ENCODE results near the gene KRT1. TPM values are rescaled to one million over a fixed set of nuclear protein-coding genes. Genes with fewer than 3 reads are reported as not detected.

KRT1 gene
- total RNA-seq, 1 donor from 2014 or later, result not detected

DNA sequence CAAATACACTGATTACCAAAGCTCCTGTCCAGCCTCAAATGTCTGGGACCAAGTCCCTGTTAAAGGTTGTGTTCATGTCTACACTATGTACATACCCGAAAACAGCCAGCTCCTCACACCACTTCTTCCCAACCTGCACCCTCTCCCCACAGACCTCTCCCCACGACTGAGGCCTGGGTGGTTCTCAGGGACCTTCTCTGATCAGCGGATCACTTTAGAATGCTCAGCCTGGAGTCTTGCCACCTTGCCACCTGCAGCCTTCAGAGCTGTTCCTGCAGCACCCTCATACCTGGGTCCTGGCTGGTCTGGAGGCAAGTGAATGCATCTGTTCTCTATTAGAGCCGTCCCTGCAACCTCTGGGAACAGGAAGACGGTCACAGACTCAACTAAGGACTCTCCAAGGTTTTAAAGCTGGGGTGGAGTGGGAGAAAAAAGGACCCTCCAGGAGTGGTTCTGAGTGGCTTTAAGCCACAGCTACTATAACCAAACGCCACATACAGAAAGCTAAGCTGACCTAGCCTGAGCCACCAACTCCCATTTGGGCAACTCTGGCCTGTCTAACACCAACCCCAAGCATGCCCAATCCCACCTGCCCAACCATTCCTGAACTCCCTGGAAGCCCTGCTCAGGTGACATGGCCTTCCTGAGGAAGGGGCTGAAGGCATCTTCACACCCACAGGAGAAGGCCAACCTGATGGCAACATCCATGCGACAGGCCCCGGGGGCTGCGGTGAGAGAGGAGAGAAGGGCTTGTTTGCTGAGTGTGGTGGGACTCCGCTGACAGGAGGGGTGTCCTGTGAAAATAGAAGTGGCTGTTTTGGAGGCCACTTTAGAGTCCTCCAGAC, 36.8 kb downstream of the KRT1 start:
- DNase-seq (ENCODE audit: low spot score) (peak; percentile 33), ATAC-seq (no peak)

DNA sequence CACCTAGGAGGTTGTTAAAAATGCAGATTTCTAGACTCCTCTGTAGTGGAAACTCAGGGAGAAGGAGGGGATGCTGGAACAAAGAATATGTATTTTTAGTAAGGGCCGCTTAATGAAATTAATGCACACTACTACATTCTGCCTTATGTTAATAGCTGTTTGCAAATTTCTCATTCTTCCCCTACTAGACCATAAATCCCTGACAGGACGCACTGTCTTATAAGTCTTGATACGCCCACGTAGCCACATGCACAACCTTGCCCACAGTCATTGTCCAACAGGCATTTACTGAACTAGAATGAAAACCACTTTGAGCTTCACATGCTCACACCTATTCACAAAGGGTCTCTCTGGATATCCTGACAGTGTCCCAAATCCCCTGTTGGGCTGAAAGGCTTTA, 38.7 kb downstream of the KRT1 start:
- DNase-seq (ENCODE audit: low spot score) (peak; percentile 3), ATAC-seq (no peak)

DNA sequence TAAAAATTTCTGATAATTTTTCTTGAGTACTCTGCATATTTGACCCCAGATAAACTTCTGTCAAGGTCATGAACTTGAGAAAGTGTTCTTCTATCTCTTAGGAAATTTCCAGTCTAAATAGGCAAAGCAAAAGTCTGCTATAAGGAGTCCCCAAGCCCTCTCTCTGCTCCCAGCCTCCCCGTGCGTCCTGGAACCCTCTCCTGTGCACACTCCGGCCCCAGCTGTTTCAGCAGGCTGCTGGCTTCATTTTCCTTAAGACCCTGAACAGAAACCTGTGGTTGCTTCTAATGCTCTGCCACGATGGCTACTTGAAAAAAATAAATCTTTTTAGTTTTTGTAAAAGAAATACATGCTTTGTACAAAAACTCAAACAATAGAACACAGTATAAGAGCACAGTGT, 42.9 kb downstream of the KRT1 start:
- ATAC-seq (no peak), DNase-seq (ENCODE audit: low spot score) (peak; percentile 11)

DNA sequence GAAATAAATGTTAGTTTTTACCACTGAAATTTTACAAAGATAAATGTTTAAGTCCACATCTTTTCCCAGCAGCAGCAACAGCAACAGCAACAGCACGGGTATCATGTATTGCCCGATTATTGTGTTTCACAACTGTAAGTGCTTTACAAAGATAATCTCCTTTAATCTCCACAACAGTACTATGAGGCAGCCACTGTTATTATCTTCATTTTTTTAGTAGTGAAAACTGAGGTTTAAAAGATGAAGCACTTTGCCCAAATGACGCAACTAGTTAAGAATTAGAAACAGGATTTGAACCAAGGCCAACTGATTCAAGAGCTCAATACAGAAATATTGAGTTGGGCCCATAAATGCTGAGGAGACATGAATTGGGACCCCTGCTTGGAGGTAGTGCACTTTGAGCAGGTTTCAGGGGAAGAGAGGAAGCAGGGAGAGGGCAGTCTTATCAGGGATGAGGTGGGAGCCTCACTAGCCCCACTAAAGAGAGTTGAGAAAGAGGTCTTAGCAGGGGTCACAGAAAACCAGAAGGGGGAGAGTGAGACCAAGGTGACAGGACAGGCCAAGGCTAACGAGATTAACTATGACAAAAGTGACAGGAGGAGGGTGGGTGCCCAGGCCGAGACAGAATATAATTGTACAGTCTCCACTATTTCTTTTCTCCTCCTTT, 43.5 kb downstream of the KRT1 start:
- ATAC-seq (no peak), DNase-seq (ENCODE audit: low spot score) (peak; percentile 1)

DNA sequence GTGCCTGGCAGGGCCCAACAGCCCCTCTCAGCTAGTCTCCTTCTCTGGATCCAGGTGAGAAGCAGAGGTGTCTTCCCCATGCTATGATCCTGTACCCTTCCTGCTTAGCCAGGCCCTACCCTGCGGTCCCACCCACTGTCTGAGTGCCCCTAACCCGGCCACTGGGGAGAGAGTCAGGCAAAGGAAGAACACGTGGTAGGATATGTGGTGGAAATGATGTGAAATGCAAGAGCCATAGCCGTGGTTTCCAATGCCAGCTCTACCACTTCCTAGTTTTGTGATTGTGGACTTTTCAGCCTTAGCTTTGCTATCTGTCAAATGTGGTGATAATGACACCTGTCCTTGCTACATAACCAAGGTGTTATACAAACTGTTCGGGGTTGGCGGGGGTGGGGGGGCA, 44.0 kb downstream of the KRT1 start:
- ATAC-seq (no peak), DNase-seq (ENCODE audit: low spot score) (peak; percentile 33)

DNA sequence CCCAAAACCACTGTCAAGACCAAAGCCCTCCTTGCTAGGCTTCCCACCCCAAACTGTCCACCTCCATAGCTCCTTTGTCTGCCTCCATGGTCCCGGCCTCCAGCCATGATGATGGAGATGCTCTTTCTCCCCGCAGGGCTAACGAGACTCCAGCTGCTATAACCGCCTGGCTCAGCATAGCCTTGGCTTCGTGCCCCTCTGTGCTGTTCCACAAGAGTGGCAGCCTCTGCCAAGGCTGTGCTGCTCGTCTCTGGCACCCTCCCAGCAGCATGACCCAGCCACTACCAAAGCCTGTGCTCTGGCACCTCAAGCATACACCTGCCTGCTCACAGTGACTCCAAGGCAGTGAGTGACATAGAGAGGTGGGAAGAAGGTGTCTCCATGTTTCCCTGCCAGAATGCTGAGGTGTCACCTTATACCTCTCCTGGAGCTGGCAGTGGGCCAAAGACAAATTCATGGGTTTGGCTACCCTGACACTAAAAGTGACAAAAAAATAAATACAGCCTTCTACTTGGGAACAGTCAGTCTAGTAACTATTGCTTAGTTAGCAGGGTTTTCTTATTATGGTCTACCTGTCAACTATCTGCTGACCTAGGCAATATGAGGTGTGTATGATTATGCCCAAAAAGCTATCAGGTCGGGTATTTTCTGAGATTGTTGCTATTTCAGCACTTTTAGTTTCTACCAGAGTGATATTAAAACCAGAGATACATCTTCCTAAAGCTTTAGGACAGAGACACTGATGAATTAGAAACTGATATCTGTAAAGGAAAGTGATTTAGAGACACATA, 45.7 kb downstream of the KRT1 start:
- DNase-seq (ENCODE audit: low spot score) (peak; percentile 83), ATAC-seq (peak; percentile 97)

DNA sequence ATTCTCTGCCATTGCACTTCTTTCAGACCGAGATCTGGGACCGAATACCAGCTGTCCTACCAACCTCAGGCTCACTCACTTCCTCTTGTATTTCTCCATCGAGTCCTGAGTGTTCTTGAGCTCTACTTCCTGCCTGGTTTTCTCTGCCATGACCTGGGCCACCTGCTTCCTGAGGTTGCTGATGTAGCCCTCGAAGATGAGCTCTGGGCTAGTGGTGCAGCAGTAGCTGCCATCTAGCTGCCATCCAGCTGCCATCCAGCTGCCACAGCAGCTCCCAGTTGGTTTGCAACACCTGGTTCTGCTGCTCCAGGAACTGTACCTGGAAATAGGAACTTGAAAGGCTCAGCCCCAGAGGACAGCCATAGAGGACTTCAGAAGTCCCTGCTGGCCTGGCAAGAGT, 46.8 kb downstream of the KRT1 start:
- ATAC-seq, result no peak
- DNase-seq (ENCODE audit: low spot score), result peak; percentile 21

DNA sequence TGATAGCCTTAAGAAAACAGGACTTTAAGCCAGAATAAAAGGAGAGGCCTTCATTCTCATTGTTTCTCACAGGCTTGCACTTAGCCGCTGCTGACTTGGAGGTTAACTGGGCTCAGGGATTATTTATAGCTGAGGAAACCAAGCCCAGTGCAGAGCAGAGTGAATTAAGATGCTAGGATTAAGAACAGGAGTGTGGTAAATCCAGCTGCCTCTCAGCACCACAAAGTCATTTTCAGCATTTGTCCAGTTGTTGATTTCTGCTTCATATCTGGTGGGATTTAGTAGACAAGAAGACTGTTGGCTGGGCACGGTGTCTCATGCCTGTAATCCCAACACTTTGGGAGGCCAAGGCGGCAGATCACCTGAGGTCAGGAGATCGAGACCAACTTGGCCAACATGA, 47.6 kb downstream of the KRT1 start:
- no peak for ATAC-seq
- peak; percentile 6 for DNase-seq (ENCODE audit: low spot score)

DNA sequence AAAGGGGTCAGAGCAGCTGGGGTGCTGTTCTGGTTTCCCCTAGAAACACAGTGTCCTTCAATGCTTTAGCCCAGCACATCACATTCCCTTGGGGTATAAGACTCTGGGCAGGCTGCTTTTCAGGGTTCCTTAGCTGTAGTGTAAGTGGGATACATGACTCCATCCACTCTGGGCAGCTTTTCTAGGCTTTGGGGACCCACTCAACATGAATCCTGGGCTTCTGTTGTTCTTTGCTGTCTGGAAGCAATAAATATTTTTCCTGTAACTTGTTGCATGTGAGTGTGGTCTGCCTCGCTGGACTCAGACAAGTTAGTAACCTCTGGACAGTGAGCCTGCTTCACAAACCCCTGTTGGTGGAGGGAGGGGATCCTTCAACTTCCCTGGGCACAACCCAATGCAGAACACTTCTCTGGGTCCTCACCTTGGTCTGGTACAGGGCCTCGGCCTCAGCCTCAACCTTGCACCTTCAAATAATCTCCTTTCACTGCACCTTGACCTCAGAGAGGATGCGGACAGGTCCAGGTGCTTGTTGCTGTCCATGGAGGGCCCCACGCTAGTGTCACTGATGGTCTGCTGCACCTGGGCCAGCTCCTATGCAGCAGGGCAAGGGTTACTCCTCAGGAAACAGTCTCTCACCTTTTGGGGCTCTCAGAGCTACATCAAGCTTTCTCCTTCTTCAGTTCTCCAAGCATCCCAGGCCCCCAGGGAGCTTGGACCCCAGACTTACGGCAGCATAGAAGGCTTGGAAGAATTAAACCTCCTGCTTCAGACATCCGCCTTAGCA, 48.3 kb downstream of the KRT1 start:
- no peak for ATAC-seq
- peak; percentile 28 for DNase-seq (ENCODE audit: low spot score)

DNA sequence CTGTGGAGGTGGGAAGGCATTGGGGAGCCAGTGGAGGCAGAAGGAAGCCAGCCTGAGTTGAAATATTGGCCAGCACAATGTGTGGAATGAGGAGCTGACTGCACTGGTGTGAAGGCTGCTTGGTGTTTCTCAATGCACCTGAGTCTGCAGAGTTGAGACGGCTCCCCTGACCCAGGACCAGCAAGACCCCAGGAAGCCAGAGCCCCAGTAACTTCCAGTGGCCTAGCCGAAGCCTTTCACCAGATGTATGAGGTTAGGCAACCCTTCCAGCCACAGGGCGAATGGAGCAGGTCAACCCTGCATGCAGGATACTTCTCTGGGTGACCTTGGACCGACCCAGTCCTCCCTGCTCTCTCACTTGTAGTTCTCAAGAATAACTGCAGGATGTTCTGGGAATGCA, 48.9 kb downstream of the KRT1 start:
- peak; percentile 18 for DNase-seq (ENCODE audit: low spot score)
- ATAC-seq, result no peak

DNA sequence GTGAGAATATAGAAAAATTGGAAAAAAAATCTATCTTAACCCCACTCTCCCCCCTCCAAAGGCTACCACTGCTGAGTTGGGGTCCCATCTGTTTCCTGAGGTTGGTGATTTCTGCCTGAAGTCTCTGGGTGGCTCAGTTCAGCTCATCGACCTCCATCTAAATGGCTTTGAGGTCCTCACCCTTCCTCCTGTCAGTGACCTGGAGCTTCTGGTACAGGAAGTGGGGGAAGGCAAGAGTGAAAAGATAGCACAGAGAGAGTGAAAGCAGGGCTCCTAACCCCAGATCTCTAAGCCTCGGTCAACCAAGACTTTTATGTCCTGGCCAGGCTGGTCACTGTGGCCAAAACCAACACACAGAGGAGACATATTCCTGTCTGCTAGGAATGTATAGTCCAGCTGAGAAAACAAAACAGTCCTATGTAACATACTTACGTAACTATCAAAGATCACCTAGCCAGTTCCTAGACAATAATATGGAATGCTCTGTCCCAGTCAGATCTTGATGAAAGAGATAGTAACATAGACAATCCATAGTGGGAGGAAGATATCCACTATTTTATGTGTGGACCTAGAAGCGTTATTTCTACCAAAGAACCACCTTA, 49.5 kb downstream of the KRT1 start:
- peak; percentile 7 for DNase-seq (ENCODE audit: low spot score)
- ATAC-seq, result no peak

DNA sequence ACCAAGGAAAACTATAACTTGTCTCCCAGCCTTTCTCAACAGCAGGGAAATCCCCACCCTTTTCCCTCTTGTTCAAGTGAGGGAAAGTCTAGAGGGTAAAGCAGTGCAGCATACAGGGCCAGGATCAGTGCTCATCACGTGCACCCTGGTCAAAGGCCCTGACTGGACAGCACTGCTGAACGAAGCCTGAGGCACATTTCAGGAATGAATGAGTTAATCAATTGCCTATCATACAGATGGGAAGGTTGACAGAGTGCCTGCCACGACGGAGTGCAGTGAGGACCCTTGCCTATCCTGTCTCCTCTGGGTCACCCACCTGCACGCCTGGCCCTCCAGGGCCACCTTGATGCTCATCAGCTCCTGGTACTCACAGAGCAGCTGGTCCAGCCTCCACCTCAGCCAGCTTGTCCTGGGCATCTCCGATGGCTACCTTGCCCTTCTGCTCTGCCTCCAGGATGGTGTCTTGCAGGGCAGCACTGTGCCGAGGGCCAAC, 50.2 kb downstream of the KRT1 start:
- DNase-seq (ENCODE audit: low spot score) (peak; percentile 33), ATAC-seq (no peak)

DNA sequence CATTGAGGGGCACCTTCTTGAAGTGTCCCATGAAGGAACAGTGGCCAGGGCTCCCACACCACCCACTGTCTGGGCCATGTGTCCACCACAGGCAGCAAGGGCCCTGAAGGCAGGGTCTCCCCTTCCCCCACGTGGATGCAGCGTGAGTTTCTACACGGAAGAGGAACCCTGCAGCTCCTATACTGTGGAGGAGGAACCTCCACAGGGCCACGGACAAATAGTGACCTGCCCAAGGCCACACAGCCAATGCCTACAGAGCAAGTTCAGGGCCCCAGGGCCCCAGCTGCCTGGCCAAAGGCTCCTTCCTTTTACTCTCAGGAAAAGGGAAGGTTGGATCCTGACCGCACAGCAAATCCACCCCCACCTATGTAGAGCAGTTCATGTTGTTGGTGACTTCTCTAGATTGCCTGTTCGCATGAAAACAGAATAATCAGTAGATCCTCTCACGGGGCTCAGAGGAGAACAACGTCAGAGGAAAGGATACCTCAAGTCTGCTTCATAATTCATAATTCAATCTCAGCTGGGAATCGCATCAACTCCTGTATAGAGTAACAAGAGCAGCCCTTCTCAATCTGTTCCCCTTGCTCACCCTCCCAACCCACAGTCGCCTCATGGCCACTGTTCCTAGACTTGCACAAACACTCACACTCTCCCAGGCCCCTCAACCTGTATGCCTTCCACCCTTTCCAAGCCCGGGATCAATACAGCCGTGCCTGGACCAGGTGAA, 50.8 kb downstream of the KRT1 start:
- DNase-seq (ENCODE audit: low spot score), result peak; percentile 35
- ATAC-seq, result no peak

DNA sequence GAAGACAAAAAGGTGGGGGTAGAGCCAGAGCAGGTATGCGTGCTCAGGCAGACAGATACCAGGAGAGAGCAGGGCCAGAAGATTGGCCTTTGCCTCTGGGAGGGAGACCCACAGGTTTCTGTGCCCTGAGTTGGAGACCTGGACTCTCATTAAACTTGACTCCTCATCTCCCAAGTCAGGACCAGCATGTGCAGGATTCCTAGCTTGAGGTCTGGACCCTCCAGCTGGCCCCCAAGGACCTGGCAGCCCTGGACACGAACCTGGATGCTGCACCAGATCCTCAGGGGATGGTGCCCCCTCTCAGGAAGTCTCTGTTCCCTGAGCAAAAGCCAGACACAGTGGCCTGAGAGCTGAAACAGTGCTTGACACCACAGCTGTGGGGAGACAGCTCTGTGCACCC, 51.4 kb downstream of the KRT1 start:
- peak; percentile 21 for DNase-seq (ENCODE audit: low spot score)
- no peak for ATAC-seq

DNA sequence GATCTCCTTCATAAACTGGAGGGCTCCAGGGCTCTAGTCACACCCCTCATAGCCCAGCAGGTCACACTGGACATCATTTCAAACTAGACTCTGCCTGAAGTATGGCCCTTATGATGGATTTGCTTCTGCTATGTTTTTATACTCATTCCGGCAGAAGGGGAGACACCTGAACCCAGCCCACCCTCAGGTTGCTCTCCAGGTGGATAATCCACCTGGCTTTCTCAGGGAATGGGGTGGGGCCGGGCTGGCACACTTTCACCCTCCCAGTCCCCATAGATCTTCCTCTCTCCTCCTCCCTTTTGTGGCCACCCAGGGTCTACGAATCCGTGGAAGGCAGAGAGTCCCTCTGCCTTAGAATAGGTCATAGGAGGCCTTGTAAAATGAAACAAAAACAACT, 52.1 kb downstream of the KRT1 start:
- DNase-seq (ENCODE audit: low spot score) (peak; percentile 1), ATAC-seq (no peak)

DNA sequence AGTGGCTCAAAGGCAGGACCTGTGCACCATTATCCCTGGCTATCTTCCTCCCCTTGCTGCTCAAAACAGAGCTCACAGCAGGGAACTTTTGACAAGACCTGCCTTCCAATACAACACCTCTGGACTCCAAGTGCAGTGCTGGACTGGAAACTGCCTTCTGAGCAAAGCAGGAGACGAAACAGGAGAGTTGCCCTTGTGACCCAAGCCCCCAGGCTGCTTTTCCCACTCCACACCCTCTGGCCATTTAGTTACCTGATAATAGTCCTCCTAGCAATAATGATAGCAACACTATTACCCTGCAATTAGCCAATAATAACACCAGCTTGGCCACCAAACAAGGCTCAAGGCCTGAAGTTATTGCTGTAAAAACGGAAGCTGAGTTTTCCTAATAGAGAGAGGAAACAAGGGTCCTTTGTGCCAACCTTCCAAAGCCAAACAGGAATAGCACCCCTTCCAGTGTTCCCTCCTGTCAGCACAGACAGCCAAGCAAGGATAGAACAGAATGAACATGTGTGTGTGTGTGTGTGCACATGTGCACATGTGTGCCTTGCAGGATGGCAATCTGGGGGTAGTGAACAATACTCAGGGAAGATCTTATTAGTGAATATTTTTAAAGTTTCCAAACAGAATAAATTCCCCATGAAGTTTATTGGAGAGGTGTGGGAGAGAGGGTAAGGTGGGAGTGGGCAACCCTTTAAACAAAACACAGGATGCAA, 52.7 kb downstream of the KRT1 start:
- DNase-seq (ENCODE audit: low spot score) (peak; percentile 11), ATAC-seq (no peak)

Data from left lobe of liver (tissue), 2 donors.